KOPT-K1 (cell line): ENCODE data around the gene NOL11.
"Not testable (repeated sequence)": the region's sequence is repeated elsewhere in the genome, so short reads cannot be mapped to it uniquely, and the experiment has no call there.

Source experiments
- H3K27ac ChIP-seq: fragments of 200-600 bp; sonication (generic); 2 replicates; pipeline ENCODE4 v1.5.1; 2016; ENCODE audit warnings: antibody characterized with exemption, mild to moderate bottlenecking, low read depth, low read length; ENCODE audit not compliant: poor library complexity, severe bottlenecking
- H3K36me3 ChIP-seq: fragments of 200-600 bp; sonication (generic); 2 replicates; pipeline ENCODE4 v1.5.1; 2017; ENCODE audit warnings: antibody characterized with exemption, mild to moderate bottlenecking, low read length, moderate library complexity; ENCODE audit not compliant: insufficient read depth
- H3K9me3 ChIP-seq: fragments of 200-600 bp; sonication (generic); 2 replicates; pipeline ENCODE4 v1.5.1; 2017; ENCODE audit warnings: antibody characterized with exemption, low read length, mild to moderate bottlenecking; ENCODE audit not compliant: insufficient read depth, poor library complexity, severe bottlenecking

Gene NOL11

DNA sequence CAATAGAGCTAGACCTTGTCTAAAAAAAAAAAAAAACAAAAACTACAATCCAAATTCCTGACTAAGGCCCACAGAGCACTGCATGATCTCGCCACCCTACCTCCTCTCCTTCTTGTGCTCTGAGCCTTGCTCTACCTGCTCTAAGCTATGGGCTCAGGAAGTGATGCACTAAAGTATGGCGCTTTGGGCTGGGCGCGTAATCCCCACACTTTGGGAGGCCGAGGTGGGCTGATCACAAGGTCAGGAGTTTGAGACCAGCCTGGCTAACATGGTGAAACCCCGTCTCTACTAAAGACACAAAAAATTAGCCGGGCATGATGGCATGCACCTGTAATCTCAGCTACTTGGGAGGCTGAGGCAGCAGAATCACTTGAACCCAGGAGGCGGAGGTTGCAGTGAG, 37.0 kb downstream of the NOL11 start:
- H3K36me3 ChIP-seq: peaks cover 32% of the 10 kb centered on the region
- H3K9me3 ChIP-seq: peaks cover 18% of the 10 kb centered on the region
- not testable (repeated sequence) for H3K27ac ChIP-seq

DNA sequence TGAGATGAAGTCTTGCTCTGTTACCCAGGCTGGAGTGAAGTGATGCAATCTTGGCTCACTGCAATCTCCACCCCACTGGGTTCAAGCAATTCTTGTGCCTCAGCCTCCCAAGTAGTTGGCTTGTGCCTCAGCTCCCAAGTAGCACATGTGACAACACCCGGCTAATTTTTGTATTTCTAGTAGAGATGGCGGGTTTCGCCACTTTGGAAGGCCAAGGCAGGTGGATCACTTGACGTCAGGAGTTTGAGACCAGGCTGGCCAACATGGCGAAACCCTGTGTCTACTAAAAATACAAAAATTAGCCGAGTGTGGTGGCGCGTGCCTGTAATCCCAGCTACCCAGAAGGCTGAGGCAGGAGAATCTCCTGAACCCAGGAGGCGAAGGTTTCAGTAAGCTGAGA, 39.0 kb downstream of the NOL11 start:
- not testable (repeated sequence) for H3K9me3 ChIP-seq, H3K27ac ChIP-seq
- H3K36me3 ChIP-seq: peaks cover 12% of the 10 kb centered on the region

DNA sequence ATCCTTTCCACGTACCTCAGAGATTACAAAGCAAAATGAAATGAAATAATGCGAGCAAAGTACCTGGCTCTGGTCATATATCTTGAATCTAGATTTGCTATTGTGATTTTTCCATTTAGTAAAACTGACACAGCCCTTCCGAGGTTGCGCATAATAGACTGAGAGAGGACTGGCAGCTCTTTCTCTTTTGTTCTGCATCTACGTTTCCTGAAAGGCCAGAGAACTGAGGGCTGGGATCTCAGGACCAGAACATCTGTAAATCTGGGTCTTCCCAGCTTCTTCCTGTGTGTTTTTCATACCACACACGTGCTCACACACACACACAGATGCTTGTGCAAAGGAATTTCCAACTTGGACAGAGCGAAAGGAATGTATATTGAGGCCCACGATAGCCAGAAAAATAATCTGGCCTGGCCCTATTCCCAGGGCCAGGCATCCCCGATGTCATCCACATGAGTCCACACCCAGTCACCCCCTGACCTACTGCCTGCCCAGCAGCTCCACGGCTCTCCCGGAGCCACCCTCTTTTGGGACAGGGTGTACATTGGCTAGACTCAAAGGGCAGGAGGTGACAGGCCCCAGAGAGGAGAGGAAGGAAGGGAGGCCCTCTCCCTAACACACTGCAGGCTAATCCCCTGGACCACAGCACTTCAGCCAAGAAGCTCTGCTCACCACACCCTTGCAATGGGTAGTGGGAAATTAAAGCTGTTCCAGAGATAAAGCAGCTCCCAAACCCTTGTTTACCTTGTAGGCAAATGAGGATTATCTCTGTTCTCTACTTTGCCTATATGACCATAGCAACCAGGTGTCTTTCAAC, 41.8 kb downstream of the NOL11 start:
- no peaks in the 10 kb centered on the region for H3K9me3 ChIP-seq
- peaks cover 12% of the 10 kb centered on the region for H3K36me3 ChIP-seq
- no peak overlapping the region for H3K27ac ChIP-seq

DNA sequence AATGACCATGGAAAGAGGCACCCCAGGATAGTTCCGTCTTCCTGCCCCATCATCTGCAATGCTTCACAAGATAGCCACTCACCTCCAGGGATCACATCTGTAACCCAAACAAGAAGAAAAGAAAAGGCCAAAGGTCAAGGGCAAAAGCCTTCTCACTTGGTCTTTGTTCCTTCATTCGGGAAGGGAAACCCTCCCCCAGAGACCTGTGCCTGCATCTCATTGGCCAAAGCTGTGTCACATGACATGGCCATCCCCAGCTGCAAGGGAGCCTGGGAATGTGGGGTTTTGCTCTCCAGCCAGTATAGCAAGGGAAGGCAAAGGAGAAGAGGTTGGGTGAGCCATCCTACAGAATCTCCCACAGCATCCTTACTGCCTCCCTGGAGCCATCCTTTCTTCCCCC, 47.9 kb downstream of the NOL11 start:
- no peaks in the 10 kb centered on the region for H3K9me3 ChIP-seq
- H3K27ac ChIP-seq: no peak overlapping the region
- no peaks in the 10 kb centered on the region for H3K36me3 ChIP-seq

DNA sequence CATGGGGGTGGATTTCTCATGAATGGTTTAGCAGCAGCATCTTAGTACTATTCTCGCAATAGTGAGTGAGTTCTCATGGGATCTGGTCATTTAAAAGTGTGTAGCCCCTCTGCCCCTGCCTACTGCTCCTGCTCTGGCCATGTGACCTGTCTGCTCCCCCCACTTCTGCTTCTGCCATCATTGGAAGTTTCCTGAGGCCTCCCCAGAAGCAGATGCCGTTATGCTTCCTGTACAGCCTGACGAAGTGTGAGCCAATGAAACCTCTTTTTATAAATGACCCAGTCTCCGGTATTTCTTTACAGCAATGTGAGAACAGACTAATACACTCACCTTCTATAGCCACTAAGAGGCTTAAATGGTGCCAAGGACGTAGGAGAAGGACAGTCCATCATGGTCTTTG, 51.5 kb downstream of the NOL11 start:
- no peaks in the 10 kb centered on the region for H3K36me3 ChIP-seq
- no peak overlapping the region for H3K27ac ChIP-seq
- no peaks in the 10 kb centered on the region for H3K9me3 ChIP-seq

DNA sequence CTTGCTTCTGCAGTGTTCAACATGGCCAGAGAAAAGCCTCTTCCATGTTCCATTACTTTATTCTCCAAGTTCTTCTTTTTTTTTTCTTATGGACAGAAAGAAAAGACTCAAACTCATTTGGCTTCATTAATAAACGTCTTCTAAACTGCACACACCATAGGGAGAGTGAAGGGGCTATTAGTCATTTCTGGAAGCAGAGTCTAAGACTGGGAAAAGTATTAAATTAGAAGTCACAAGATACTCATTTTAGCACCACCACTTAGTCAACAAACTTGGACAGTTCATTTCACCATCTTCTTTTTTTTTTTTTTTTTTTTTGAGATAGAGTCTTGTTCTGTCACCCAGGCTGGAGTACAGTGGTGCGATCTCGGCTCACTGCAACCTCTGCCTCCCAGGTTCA, 52.8 kb downstream of the NOL11 start:
- Histone ChIP-seq H3K9me3 (no peaks in the 10 kb centered on the region), H3K36me3 (no peaks in the 10 kb centered on the region), H3K27ac (no peak overlapping the region)

DNA sequence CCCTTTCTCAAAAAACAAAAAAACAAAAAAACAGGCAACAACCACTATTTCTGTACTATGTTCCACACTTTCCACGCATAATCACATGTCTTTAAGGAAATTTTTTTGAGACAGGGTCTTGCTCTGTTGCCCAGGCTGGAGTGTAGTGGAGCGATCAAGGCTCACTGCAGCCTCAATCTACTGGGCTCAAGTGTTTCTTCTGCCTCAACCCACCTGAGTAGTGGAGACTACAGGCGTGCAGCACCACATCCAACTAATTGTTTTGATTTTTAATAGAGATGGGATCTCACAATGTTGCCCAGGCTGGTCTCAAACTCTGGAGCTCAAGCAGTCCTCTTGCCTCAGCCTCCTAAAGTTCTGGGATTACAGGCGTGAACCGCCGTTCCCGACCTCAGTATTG, 54.9 kb downstream of the NOL11 start:
- H3K27ac ChIP-seq: no peak overlapping the region
- H3K36me3 ChIP-seq: no peaks in the 10 kb centered on the region
- H3K9me3 ChIP-seq: no peaks in the 10 kb centered on the region

DNA sequence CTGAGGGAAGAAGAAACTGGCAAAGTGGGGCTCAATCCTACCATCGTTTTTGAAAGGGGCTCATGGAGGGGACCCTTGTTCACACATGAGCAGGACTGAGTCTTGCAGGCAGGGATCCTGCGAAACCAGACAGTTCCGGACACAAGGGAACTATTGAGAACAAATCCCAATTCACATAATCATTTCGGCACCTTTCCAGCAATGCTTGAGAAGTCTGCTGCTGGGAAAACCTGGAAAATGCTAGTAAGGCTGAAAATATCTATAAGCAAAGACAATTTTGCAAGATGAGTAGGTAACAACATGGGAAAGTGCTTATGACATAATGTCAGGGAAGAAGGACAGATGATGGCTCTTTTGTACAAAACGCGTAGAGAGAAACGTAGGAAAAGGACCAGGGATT, 55.5 kb downstream of the NOL11 start:
- Histone ChIP-seq H3K36me3 (no peaks in the 10 kb centered on the region), H3K27ac (no peak overlapping the region), H3K9me3 (no peaks in the 10 kb centered on the region)

DNA sequence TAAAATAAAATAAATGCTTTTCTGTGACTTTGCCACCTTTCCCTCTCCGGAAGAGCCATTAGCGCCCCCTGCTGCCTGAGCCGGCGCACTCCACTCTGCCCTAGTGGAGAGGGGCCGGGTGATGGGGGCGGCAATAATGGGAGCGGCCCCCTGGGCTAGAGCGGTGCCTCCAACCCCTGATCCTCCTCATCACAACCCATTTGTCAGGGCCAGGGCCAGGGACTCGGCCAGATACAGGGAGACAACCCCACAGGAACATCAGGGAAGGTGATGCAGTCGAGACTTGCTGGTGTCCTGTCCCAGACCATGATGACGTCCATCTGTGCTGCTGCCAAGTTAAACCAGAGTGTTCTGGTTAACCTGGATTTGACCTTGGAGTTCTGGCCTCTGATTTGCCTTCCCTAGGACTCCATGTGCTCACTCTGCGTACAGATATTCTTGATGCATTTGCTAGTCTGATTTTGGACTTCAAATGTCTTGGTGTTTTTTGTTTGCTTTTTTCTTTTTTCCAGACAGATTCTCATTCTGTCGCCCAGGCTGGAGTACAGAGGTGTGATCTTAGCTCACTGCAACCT, 61.4 kb downstream of the NOL11 start:
- Histone ChIP-seq H3K27ac (peak overlapping the region; percentile 18), H3K36me3 (no peaks in the 10 kb centered on the region), H3K9me3 (no peaks in the 10 kb centered on the region)

DNA sequence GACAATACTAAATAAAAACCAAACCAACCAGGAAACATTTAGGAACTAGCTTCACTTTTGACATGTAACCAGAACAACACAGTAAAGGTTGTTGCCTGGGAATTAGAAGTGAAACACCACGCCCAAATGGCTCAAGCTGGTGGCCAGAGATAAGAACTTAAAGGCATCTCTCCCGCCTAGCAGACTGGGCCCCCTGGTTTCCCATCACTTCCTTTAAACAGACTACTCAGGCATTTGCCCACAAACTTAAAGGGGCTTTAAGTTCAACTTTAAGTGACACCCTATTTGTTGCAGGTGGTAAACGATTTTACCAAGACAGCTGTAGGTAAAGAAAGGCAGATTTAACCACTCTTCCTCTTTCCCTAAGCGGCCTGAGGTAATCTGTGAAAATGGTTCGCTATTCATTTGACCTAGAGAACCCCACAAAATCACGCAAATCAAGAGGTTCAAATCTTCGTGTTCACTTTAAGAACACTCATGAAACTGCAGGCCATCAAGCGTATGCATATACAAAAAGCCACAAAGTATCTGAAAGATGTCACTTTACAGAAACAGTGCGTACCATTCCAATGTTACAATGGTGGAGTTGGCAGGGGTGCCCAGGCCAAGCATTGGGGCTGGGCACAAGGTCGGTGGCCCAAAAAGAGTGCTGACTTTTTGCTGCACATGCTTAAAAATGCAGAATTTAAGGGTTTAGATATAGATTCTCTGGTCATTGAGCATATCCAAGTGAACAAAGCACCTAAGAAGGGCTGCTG, 66.8 kb downstream of the NOL11 start:
- H3K36me3 ChIP-seq: no peaks in the 10 kb centered on the region
- H3K27ac ChIP-seq: peak overlapping the region; percentile 96

DNA sequence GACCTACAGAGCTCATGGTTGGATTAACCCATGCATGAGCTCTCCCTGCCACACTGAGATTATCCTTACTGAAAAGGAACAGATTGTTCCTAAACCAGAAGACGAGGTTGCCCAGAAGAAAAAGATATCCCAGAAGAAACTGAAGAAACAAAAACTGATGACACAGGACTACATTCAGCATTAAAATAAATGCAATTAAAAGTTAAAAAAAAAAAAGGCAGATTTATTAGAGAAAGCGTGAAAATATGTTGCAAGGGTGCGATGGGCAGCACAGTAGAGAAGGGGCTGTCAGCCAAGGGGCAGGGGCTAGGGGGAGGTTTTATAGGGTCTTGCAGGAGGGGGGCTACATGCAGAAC, 67.4 kb downstream of the NOL11 start:
- Histone ChIP-seq H3K9me3 (no peaks in the 10 kb centered on the region), H3K36me3 (no peaks in the 10 kb centered on the region), H3K27ac (peak overlapping the region; percentile 96)

More for the DNA sequence above, 66.8 kb downstream of the NOL11 start:
- H3K9me3 ChIP-seq: no peaks in the 10 kb centered on the region

DNA sequence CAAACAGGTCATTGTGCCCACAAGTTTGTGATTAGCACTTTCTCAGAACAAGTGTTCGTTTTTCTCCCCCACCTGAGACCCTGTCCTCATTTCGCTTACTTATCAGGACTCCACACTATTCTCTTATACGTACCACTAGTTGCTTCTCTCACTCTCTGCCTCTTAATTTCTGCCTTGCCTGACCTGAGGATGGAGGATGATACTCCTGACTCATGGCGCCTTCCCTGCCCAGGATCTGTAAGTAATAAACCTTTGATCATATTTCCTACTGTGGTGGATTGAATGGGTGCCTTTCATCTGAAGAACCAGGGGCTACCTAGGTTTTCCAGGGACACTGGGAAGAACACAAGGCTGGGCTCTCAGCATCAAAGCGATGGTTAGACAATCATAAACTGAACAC, 67.8 kb downstream of the NOL11 start:
- peak overlapping the region; percentile 96 for H3K27ac ChIP-seq
- no peaks in the 10 kb centered on the region for H3K36me3 ChIP-seq
- H3K9me3 ChIP-seq: no peaks in the 10 kb centered on the region
